Gastrocnemius medialis (tissue), 4 donors: ENCODE results near the gene CCDC154.
"Not testable (repeated sequence)": the region's sequence is repeated elsewhere in the genome, so short reads cannot be mapped to it uniquely, and the experiment has no call there.

ENCODE experiments used
- CTCF ChIP-seq, 5 experiments: fragments of 450-650 bp in 3 of 5; fragments of 200-600 bp in 2 of 5; sonication (generic) in 2 of 5; IDR thresholded peaks in 4 of 5; conservative IDR thresholded peaks in 1 of 5; 1 replicate in 4 of 5; 2 replicates in 1 of 5; pipeline ENCODE4 v1.5.1; 2016 to 2019; ENCODE audit warnings: antibody characterized with exemption in 5 of 5, mild to moderate bottlenecking in 3 of 5, moderate library complexity in 3 of 5
- POLR2A ChIP-seq, 2 donors: fragments of 450-650 bp; IDR thresholded peaks; one replicate each; pipeline ENCODE4 v1.6.1; 2017; ENCODE audit warnings: antibody characterized with exemption in 2 of 2, mild to moderate bottlenecking in 2 of 2, moderate library complexity in 2 of 2

DNA sequence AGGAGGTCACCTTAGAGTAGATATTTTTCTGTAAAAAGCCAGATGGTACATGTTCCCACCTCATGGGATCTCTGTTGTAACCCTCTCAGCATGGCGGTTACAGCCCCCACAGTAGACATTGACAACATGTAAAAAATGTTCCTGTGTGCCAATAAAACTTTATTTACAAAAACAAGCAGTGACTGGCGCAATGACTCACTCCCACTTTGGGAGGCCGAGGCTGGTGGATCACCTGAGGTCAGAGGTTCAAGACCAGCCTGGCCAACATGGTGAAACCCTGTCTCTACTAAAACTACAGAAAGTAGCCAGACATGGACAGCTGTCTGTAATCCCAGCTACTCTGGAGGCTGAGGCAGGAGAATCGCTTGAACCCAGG, 4.7 kb downstream of the CCDC154 start:
- not testable (repeated sequence) for TF ChIP-seq CTCF (IDR thresholded peaks at IDR 0.05 in 4 of 5, conservative IDR thresholded peaks at IDR 0.05 in 1 of 5); POLR2A (IDR thresholded peaks at IDR 0.05)
